Measurements from ENCODE around the gene SBSN.

DNA sequence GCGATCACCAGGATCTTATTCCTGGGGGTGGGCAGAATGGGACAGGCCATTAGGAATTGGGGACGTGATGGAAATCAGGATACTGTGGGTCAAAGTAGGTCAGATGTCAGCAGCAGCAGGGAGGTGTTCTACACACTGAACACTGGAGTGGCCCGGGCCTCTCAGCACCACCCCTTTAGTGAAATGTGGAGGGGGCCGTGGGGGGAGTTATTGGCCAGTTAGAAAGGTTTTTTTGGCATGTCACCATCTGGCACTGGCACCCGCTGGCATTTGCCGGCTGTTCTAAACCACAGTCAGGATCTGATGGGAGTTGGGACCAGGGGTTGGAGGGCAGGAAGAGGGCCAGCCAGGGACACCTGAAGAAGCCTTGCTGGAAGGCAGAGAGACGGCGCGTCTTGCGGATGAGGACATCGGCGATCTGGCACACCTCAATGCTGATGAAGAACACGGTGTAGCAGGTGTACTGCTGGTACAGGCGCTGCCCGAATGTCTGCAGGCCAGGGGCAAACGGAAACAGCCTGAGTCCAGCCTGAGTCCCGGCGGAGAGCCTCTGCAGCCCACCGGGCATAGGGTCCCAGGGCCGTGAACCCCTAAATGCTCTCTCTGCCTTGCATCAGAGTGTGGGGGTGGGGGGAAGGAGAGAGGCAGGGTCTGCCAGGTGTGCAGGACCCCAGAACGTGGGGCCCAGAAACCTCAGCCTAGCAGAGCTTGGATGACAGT lies 23.1 kb upstream of the SBSN start:
- no peak for TF ChIP-seq POLR2A (IDR thresholded peaks at IDR 0.05)
- TF ChIP-seq, protein P1, sequence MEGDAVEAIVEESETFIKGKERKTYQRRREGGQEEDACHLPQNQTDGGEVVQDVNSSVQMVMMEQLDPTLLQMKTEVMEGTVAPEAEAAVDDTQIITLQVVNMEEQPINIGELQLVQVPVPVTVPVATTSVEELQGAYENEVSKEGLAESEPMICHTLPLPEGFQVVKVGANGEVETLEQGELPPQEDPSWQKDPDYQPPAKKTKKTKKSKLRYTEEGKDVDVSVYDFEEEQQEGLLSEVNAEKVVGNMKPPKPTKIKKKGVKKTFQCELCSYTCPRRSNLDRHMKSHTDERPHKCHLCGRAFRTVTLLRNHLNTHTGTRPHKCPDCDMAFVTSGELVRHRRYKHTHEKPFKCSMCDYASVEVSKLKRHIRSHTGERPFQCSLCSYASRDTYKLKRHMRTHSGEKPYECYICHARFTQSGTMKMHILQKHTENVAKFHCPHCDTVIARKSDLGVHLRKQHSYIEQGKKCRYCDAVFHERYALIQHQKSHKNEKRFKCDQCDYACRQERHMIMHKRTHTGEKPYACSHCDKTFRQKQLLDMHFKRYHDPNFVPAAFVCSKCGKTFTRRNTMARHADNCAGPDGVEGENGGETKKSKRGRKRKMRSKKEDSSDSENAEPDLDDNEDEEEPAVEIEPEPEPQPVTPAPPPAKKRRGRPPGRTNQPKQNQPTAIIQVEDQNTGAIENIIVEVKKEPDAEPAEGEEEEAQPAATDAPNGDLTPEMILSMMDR (IDR thresholded peaks at IDR 0.05) = no peak

Data from lower leg skin (tissue), 3 donors.